NCI-H1436 treated with DMSO at 0.1 percent for 48 hours (cell line): ENCODE data around the gene CTDP1.
"Not testable (repeated sequence)": the region's sequence is repeated elsewhere in the genome, so short reads cannot be mapped to it uniquely, and the experiment has no call there.

Experiments
- DNase-seq: peaks from one replicate; lab custom pipeline; 2025; lab: John Stamatoyannopoulos, UW

CTDP1 gene

DNA sequence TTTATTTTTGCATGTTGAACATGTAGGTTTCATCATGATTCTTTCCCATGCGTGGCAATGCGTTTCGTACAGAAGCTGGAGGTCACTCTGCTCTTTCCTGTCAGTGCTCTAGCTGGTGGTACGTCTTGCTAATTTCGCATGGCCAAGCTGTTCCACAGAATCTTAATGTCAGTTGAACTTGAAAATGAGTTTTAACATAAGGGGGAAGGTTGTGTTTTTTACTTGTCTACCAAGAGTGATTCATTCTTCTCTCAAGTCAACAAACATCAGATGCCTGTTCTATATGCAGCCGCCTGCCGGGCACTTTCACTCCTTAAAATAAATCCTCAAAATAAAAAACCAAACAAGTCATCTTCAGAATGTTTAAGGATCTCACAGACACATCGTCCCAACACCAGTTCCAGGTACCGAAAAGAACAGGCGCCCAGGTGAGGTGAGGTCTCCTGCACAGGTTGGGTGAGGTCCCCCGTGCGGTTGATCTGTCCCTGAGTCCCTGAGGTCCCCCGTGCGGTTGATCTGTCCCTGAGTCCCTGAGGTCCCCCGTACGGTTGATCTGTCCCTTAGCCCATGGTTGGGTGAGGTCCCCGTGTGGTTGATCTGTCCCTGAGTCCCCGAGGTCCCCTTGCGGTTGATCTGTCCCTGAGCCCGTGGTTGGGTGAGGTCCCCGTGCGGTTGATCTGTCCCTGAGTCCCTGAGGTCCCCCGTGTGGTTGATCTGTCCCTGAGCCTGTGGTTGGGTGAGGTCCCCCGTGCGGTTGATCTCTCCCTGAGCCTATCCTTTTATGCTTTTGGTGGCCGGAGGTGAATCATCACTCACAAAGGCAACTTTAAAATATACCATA is 61.1 kb downstream of the CTDP1 start:
- no peak for DNase-seq

DNA sequence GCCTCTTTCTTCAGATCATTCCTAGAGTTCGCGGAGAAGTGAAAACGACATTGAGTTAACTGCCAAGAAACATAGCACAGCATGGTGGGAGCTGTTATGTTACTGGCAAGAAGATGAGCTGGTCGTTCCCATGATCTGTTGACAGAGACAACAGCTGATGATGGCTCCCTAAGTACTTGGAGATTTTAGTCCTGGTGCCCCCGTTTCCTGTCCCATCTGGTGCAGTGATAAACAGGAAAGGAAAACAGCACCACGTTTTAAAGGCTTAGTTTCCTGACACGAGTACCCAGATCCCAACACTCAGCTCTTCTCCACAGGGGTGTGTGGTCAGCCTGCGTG is 61.7 kb downstream of the CTDP1 start:
- DNase-seq: no peak

DNA sequence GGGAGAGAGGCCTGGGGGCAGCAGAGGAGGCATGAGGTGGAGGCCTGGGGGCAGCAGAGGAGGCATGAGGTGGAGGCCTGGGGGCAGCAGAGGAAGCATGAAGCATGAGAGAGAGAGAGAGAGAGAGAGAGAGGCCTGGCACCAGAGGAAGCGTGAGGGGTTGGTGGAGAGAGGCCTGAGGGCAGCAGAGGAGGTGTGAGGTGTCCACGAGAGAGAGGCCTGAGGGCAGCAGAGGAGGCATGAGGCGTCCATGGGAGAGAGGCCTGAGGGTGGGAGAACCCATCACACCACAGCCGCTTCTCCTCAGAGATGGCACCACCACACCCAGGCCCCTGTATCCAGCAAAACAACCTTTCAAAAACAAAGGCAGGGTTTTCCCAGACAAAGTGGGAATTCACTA is 62.5 kb downstream of the CTDP1 start:
- no peak for DNase-seq

DNA sequence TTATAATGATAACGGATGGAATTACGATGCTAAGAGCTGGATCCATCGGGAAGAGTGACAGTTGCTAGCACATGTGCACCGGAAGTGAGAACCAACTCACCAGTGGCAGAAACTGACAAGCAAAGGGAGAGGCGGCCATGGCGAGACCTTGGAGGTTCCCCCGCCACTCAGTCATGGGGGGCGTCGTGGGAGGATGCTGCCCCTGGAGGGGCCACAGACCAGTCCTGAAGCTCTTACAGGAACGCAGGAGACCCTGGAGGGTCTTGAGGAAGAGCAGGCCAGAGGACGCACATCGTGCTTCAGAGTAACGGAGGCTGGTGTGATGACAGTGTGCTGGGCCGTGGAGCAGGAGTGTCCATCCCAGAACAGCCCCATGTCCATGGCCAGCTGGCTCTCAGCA is 65.0 kb downstream of the CTDP1 start:
- DNase-seq: no peak

DNA sequence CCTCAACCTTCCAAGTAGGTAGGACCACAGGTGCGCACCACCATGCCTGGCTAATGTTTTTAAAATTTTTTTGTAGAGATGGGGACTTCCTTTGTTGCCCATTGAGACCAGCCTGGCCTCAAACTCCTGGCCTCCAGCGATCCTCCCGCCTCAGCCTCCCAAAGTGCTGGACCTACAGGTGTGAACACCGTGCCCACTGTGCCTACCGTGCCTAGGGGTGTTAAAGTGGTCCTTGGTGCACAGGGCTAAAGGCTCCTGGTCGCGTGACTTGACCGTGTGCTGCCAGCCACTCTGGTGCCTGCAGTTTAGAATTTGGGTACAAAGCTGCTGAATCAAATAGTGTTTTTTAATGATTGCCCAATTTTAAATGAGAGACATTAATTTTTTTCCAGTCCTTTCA is 67.1 kb downstream of the CTDP1 start:
- no peak for DNase-seq

DNA sequence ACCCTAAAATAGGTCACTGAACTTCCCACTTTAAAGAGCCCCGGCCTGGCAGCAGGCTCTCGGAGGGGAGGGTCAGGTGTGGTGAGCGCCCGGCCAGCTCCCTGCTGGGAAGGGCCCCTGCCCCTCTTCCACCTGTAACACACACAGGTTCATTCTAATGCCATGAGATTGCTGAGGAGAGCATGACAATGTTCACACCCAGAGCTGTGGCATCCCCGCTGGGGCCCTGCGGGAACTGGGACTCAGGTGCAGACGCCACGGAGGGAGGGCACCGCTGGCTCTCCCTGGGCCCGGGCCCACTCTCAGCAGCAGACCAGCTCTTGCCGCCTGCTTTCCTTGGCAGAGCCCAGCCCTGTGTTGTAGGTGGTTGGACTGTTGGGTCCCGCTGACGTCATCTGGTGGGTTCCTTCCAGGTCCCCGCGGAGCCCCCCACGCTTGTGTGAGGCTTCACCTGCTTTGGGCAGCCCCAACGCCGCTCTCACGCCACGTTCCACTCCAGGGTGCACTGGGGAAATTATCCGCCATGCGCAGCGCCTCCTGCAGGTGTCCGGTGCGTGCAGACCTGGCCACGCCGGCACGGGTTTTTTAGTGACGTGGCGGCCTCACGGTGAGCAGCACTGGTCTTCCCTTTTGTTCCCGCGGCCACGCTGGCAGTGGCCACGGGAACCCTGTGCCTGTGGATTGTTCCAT is 67.7 kb downstream of the CTDP1 start:
- DNase-seq: no peak

DNA sequence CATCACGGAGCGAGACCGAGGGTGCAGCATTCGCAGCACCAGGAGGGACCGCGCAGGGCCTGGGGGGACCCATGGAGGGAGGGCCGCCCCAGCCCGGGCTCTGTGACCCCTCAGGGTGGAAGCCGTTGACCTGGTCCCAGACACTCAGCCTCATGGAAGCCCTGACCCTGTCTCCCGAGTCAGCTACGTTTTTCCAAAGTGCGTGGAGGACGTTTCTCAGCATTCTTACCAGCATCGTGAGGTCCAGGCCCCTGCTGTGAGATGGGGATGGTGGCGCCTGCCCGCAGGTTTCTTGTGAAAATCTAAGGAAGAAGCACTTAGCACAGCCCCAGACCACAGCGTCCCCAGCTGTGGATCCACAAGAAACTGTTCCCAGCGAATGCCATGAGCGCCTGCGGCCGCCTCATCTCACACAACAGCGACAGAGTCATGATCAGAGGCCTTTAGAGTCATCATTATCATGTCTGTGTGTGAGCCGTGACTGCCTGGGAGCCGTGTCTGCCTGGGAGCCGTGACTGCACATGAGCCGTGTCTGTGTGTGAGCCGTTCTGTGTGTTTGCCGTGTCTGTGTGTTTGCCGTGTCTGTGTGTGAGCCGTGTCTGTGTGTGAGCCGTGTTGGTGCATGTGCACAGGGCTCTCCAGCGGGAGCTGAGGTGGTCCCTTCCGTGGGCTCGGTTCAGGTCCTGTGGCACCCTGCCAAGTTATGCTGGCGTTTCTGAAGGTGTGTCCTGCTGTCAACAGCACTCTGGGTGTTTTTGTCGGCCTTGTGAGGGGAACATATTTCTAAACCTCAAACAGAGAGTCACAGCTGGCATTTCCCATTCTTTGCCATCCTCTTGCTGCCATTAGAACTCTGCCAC is 68.9 kb downstream of the CTDP1 start:
- no peak for DNase-seq

DNA sequence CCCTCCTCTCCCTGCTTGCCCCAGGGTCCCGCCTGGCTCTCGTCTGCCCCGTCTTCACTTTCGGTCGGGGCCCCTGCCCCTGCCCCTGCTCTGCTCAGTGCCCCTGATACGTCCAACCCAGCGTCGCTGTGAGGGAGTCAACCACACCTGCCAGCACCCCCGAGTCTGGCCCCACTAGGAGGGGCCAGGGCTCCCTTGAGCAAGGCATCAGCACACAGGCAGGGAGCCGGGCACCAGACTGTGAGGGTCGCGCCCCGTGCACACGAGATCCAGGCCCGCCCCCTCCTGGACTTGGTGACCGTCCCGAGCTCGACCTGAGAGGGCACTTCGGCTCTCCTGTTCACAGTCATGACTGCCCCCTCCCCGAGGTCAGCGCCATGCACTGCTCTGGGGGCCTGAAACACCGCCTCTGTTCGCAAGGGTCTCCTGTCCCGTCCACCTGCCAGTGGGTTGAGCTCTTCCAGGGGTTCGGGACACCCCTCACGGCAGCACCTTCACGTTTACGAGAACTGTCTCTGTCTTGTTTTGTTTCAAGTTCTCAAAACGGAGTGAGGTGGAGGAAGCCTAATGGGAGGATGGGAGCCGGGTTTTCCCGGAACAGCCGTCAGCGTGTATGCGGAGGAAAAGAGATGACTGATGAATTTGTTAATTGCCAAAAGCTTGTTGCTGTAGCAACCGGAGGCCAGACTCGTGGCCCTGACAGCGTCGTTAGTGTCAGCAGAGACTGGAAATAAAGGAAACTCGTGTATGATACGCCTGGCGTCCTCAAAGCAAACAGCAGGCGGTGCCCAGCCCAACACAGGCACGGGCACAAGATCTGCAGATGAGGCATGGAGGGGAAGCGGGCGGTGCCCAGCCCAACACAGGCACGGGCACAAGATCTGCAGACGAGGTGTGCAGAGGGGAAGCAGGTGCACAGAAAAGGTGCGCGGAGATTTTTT is 69.9 kb downstream of the CTDP1 start:
- DNase-seq: no peak

DNA sequence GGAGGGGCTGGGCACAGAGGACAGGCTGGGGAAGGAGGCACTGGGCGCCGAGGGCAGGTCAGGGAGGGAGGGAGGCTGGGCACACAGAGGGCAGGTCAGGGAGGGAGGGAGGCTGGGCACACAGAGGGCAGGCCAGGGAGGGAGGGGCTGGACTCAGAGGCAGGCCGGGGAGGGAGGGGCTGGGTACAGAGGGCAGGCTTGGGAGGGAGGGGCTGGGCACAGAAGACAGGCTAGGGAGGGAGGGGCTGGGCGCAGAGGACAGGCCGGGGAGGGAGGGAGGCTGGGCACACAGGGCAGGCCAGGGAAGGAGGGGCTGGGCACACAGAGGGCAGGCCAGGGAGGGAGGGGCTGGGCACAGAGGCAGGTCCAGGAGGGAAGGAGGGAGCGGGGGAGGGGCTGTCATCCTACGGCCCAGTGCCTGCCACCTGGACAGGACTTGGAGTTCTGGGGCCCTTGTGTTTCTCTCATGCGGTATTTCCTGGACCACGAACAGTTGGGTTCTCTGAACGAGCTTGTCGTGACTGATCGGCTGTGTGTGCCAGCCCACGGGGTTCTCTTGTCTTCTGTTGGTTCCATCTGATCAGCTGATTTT is 71.5 kb downstream of the CTDP1 start:
- no peak for DNase-seq

DNA sequence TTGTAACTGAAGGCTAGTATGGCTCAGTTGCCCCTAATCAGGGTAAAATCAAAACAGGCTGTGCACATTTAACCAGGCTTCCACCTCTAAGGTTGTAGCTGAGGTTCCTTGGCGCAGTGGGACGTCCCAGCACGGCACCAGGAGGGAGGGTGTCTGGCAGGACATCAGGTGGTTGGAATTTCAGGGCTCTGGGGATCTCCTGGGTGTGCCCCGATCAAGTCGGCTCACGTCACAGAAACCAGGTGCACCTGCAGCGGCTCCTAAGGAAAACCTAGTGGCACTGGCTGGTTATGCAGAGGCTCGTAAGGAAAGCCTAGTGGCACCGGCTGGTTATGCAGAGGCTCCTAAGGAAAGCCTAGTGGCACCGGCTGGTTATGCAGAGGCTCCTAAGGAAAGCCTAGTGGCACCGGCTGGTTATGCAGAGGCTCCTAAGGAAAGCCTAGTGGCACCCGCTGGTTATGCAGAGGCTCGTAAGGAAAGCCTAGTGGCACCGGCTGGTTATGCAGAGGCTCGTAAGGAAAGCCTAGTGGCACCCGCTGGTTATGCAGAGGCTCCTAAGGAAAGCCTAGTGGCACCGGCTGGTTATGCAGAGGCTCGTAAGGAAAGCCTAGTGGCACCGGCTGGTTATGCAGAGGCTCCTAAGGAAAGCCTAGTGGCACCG is 72.4 kb downstream of the CTDP1 start:
- DNase-seq: not testable (repeated sequence)

DNA sequence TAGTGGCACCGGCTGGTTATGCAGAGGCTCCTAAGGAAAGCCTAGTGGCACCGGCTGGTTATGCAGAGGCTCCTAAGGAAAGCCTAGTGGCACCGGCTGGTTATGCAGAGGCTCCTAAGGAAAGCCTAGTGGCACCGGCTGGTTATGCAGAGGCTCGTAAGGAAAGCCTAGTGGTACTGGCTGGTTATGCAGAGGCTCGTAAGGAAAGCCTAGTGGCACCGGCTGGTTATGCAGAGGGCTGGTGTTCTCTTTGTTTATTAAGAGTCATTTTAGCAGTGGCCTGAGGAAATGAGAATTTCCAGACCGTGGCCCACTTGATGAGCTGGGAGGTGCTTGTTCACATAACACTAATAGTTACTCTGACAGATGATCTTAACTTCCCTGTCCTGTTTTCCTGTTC is 73.3 kb downstream of the CTDP1 start:
- DNase-seq: not testable (repeated sequence)

DNA sequence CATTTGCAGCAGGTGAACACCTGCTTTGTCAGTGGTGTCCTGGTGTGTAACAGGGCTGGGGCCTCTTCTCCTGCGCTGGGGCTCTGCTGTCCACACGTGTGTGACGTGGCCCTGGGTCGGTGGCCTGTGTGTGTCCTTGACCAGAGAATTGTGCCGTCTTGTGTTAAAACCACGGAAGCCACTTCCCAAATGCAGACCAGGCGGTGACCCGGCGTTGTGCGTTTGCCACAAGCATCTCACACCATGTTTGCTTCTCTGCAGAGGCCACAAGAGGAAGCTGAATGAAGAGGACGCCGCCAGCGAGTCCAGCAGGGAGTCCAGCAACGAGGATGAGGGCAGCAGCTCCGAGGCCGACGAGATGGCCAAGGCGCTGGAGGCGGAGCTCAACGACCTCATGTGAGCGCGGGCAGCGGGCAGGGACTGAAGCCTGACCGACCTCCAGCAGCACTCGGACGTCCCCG is 73.8 kb downstream of the CTDP1 start:
- no peak for DNase-seq

DNA sequence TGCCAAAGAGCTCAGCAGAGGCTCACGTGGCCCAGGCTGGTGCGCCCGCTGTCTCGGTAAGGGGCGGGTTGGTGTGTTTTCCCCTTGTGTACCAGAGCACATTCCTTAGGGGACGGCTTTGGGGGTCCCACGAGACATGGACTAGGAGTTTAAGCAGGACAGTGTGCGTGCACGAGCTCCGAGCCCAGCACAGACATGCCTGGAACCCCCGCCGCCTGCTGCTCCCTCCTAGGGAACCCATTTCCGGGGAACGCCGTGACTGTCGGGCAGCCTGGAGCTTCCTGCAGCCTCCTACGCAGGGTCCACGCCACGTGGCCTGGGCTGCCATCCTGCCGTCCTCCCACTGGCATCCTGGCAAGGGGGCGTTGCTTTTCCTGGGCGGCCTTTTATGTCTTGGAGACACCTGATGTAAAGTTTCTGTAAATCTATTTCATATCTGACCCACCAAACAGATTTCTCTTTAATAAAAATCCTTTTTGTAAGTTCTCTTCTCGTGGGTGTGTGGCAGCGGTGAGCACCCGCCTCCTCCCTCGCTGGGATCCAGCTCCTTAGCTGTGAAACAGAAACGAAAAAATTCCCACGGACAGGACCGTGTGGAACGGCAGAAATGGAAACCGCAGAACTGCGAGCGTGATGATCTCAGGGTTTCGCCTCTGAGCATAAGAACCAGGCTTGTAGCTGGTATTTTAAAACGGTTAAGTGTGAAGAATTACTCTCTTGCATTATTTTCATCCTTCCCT is 74.6 kb downstream of the CTDP1 start:
- no peak for DNase-seq

DNA sequence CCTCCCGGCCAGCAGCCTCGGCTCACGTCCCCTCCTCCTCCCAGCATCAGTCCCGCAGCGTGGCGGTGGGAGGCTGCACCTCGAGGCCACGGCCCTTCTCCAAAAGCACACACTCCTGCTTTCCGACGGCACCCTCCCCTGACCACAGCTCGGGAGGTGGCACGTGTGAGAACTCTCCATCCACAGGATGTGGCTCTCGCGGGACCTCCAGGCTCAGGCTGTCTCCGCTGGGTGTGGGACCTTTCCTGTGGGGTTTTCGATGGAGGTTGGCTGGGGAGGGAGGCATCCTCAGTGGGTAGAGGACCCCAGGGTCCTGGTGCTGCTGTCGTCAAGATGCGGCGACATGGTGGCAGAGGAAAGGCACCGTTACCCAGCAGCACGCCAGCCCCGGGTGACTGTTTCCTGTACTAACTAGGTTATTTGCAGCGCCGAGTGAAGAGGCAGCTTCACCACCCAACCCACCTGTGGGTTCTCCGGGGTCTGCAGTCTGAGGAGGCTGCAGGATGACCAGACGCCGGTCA is 75.3 kb downstream of the CTDP1 start:
- no peak for DNase-seq

DNA sequence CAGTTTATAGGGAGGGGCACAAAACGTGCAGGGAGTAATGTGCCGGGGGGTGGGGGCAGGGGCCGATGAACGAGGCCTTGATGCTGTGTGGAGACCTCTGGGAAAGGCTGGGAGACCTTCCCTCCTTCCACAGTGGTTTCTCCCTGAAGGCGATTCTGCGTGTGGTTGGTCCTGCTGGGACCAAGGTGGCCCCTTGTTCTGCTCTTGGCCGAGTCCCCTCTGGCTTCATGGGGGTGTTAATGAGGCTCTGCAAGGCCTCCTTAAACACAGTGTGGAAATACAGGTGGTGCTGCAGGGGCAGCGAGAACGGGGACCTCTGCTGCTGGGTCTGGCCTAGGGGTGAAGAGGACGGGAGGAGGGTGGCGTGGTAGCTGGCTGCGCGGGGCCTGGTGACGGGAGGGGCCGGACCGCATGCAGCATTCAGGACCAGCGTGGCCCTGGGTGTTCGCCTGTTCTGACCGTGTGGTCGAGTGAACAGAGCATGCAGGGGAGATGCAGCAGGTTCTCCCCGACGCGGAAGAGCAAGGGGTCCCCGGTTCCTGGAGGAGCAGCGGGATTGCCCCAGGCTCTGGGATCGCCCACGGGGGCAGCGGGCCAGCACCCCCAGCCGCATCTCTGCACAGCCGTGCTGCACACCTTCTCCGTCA is 76.0 kb downstream of the CTDP1 start:
- no peak for DNase-seq

DNA sequence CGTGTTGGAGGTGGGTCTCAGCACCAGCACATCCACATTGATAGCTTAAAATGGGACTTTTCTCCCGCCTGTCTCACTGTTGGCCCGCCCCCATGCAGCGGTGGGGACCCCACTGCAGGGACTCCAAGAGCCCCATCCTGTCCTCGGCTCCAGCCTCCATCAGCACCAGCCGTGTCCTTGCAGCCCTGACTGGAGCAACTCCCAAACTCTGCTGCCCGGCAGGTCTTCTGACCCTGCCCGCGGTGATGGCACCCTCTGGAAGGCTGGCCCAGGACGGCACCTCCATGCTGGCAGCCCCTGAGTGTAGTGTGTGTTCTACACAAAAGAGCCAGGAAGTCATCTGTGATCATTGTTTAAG is 76.5 kb downstream of the CTDP1 start:
- no peak for DNase-seq

DNA sequence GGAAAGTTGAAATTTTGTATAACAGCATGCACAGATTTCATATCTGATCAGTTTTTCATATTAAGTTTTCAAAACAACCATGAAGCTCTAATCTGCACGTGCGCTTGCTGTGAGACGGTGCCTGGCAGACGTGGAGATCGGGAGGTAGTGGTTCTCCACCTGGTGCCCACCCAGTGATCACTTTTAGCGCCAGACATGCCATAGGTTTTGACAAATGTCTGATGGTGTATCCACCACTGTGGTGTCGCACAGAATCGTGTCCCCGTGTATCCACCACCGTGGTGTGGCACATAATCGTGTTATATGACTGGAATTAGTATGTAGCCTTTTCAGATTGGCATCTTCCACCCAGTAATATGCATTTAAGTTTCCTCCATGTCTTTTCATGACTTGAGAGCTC is 77.2 kb downstream of the CTDP1 start:
- no peak for DNase-seq

DNA sequence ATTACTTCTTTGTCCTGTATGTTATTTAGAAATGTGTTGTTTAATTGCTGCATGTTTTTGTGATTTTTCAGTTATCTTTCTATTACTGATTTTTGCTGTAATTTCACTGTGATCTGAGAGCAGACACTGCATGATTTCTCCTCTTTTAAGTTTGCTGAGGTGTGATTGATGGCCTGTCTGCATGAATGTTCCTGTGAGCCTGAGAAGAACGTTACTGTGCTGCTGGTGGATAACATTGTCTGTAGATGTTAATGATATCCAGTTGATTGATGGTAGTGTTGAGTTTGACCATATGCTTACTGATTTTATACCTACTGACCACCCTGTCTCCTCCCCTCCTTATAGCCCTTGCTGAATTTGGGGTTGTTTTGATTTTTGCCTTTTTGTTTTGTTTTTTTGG is 80.7 kb downstream of the CTDP1 start:
- DNase-seq: no peak

DNA sequence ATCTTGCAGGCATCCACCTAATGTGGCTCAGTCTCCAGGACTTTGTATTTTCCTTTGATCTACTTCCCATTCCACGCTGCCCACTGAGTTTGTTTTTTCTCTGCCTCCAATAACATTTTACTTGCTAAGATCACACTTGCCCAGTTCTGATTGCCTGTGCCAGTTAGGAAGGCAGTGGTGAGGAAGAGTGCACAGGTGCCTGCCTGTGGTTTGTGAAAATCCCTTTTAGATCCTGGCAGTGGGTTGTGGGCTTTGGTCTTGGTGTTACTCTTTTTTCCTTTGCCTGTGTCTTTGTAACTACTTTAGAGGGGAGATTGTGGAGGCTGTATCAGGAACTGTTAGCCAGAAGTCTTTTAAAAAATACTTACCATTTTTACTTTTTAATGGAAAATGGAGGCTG is 81.3 kb downstream of the CTDP1 start:
- DNase-seq: no peak
